ENCODE results near the gene NSA2. TPM values are rescaled to one million over a fixed set of nuclear protein-coding genes. Genes with fewer than 3 reads are reported as not detected.
A peak's percentile ranks its signal among the peaks of the same experiment; 100 is the strongest.

NSA2 gene
- total and polyA plus RNA-seq, 9 of the 15 experiments (the other 6 are each of a cell fraction or from before 2014, with no cell fraction given): 60.2 to 246 (median 183) TPM

DNA sequence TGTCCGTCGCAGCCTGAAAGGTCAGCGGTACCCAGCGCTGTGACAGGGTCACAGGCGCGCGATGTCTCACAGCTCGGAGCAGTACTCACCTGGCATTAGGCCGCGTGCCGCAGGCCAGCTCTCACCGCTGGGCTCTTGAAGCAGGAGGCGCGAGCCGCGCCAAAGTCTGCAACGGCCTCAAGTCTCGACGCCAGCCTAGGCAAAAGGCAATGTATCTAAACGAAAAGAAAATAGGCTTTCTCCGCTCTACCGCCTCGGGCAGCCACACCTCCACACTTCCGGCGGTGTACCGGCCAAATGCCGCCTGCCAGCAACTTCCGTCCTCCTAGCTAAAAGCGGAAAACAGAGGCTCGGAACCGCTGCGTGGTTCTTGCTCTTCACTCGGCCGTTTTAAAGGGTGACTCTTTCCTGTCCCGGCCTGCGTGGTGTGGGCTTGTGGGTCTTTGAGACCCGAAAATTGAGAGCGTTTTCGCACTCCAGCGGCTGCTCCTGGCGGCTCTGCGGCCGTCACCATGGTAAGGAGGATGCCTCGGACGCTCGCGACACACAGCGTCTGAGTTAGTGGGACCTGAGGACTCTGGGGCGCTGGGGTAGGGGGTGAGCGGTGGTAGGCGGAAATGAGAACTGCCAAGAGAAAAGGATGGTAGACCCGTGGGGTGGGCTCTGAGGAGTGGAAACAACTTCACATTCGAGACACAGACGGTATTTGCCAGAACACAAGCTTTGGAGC lies at the start of gene NSA2, which contains the start of gene GFM2 (continued):
- TF ChIP-seq CREB3 (tag; conservative IDR thresholded peaks at IDR 0.05; ENCODE audit: low read depth) (0 out of 2 replicates have a peak, but pooled peaks have one; percentile 53), ZNF740 (CRISPR knock-in tag; IDR thresholded peaks at IDR 0.05) (peak; percentile 67; the same call in 1 of the 2 replicates), ZNF740 (tag; IDR thresholded peaks at IDR 0.05) (no peak), LEF1 (IDR thresholded peaks at IDR 0.05) (peak; percentile 54)

DNA sequence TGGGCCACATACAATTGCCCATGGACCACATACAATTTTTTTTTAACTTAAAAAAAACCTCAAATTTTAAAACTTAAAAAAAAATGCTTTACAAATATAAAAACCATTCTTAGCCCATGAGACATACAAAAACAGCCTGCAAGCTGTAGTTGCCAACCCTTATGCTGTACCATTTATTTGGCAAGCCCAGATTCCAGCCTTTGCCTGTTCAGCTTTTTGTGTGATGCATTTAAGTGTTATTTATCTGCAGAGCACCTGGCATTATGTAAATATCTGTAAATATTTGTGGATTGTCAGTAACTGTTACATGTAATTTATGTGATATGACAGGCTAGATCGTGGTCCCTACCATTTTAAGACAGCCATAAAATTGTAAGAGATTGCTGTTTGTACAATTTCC lies 49.5 kb upstream of the NSA2 start:
- intact Hi-C loops (cut with micrococcal nuclease) (no loop called here), in situ Hi-C loops (cut with MboI) (no loop called here)
- ChIA-PET POLR2A (no interaction called here), CTCF (ENCODE audit: low intra/inter-chr PET ratio) (no interaction called here)
- H3K27ac ChIP-seq (ENCODE audit: extremely low read depth, low read depth, low read length): no peak overlapping the region
- no peaks in the 10 kb centered on the region for H4K20me1 ChIP-seq (replicated peaks; ENCODE audit: control insufficient read depth, insufficient read depth, low read length)
- WGBS (ENCODE audit: insufficient coverage, low coverage, missing lambda C conversion rate): 50% methylated on average over 1 of the region's 1 CpG
- no peaks in the 10 kb centered on the region for H3K4me1 ChIP-seq (replicated peaks in 1 of 2; ENCODE audit: control insufficient read depth in 2 of 2, insufficient read depth in 2 of 2, low read length in 2 of 2)
- no peak overlapping the region for H3K9ac ChIP-seq (ENCODE audit: insufficient read depth in 1 of 2, low read depth in 2 of 2, low read length in 2 of 2)
- FAIRE-seq (no peak), ATAC-seq (no peak), DNase-seq (ENCODE audit: extremely low read depth in 1 of 4, low spot score in 3 of 4) (no peak)
- H3K4me3 ChIP-seq: no peak overlapping the region
- no TSS peak for BruUV-seq (replicated peaks)
- H2AFZ ChIP-seq (ENCODE audit: low read depth, low read length): no peak overlapping the region
- no peaks in the 10 kb centered on the region for H3K79me2 ChIP-seq (ENCODE audit: control insufficient read depth, insufficient read depth, low read length)
- H3K27me3 ChIP-seq (ENCODE audit: control insufficient read depth in 2 of 2, insufficient read depth in 2 of 2, low read length in 2 of 2): no peaks in the 10 kb centered on the region
- no peaks in the 10 kb centered on the region for H3K9me3 ChIP-seq (replicated peaks; ENCODE audit: control insufficient read depth, insufficient read depth, low read depth, low read length)
- no peak overlapping the region for H3K4me2 ChIP-seq (ENCODE audit: insufficient read depth, low read length)
- peaks cover 81% of the 10 kb centered on the region for H3K36me3 ChIP-seq (ENCODE audit: control insufficient read depth, insufficient read depth, low read length)
- H3K9me1 ChIP-seq (ENCODE audit: control insufficient read depth, insufficient read depth, low read length): no peaks in the 10 kb centered on the region
- TF ChIP-seq, protein P1, sequence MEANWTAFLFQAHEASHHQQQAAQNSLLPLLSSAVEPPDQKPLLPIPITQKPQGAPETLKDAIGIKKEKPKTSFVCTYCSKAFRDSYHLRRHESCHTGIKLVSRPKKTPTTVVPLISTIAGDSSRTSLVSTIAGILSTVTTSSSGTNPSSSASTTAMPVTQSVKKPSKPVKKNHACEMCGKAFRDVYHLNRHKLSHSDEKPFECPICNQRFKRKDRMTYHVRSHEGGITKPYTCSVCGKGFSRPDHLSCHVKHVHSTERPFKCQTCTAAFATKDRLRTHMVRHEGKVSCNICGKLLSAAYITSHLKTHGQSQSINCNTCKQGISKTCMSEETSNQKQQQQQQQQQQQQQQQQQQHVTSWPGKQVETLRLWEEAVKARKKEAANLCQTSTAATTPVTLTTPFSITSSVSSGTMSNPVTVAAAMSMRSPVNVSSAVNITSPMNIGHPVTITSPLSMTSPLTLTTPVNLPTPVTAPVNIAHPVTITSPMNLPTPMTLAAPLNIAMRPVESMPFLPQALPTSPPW (CRISPR knock-in tag; IDR thresholded peaks at IDR 0.05): no peak
- TF ChIP-seq, protein P2, sequence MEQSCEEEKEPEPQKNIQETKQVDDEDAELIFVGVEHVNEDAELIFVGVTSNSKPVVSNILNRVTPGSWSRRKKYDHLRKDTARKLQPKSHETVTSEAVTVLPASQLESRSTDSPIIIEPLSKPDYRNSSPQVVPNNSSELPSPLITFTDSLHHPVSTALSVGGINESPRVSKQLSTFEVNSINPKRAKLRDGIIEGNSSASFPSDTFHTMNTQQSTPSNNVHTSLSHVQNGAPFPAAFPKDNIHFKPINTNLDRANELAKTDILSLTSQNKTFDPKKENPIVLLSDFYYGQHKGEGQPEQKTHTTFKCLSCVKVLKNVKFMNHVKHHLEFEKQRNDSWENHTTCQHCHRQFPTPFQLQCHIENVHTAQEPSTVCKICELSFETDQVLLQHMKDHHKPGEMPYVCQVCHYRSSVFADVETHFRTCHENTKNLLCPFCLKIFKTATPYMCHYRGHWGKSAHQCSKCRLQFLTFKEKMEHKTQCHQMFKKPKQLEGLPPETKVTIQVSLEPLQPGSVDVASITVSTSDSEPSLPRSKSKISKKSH (CRISPR knock-in tag; IDR thresholded peaks at IDR 0.05): no peak
- TF ChIP-seq ZNF282 (CRISPR knock-in tag; IDR thresholded peaks at IDR 0.05) (no peak), CHD2 (IDR thresholded peaks at IDR 0.05; ENCODE audit: low read depth, low read length) (no peak), FOXA3 (CRISPR knock-in tag; conservative IDR thresholded peaks at IDR 0.05 in 1 of 2, IDR thresholded peaks at IDR 0.05 in 1 of 2) (no peak), MTA1 (IDR thresholded peaks at IDR 0.05; ENCODE audit: borderline replicate concordance) (no peak), ELF2 (CRISPR knock-in tag; IDR thresholded peaks at IDR 0.05) (no peak)
- TF ChIP-seq, protein P3, sequence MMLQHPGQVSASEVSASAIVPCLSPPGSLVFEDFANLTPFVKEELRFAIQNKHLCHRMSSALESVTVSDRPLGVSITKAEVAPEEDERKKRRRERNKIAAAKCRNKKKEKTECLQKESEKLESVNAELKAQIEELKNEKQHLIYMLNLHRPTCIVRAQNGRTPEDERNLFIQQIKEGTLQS (IDR thresholded peaks at IDR 0.05): no peak
- TF ChIP-seq, protein P3 (CRISPR knock-in tag; conservative IDR thresholded peaks at IDR 0.05): no peak

Measured in K562 (cell line).